Testis (tissue), 3 donors: ENCODE results near the gene MBP. TPM values are rescaled to one million over a fixed set of nuclear protein-coding genes. Genes with fewer than 3 reads are reported as not detected.

ENCODE experiments used
- DNase-seq: peaks from one replicate; pipeline ENCODE4 v3.0.0-alpha.2; 2019
- H3K27ac ChIP-seq, 2 donors: fragments of 200-600 bp; sonication (generic); one replicate each; pipeline ENCODE4 v1.5.1; 2019
- H3K27me3 ChIP-seq: fragments of 200-600 bp; sonication (generic); one replicate; pipeline ENCODE4 v1.5.1; 2019
- H3K36me3 ChIP-seq: fragments of 200-600 bp; sonication (generic); one replicate; pipeline ENCODE4 v1.5.1; 2017; ENCODE audit warnings: low read depth; ENCODE audit errors: missing control alignments
- H3K4me1 ChIP-seq: fragments of 200-600 bp; sonication (generic); one replicate; pipeline ENCODE4 v1.5.1; 2019
- H3K4me3 ChIP-seq, 2 donors: fragments of 200-600 bp; sonication (generic); one replicate each; pipeline ENCODE4 v1.5.1; 2017 to 2019
- H3K9me3 ChIP-seq: fragments of 200-600 bp; sonication (generic); one replicate; pipeline ENCODE4 v1.5.1; 2017
- CTCF ChIP-seq, 3 experiments: fragments of 450-650 bp in 2 of 3; fragments of 200-600 bp in 1 of 3; sonication (generic) in 1 of 3; IDR thresholded peaks; one replicate each; pipeline ENCODE4 v1.5.1; 2016 to 2019; ENCODE audit warnings: antibody characterized with exemption in 3 of 3, mild to moderate bottlenecking in 2 of 3, moderate library complexity in 1 of 3
- POLR2A ChIP-seq: fragments of 450-650 bp; IDR thresholded peaks from one replicate; pipeline ENCODE4 v1.6.1; 2017; ENCODE audit warnings: antibody characterized with exemption, mild to moderate bottlenecking, moderate library complexity
- WGBS, 2 donors: methylation state at CpG; one replicate each; pipeline ENCODE4 v1.1.5; 2018; 5-methylcytosine and 5-hydroxymethylcytosine counted together
- intact Hi-C: fragments of 100-400 bp; cut with DNase I; formaldehyde crosslinking; loops from one replicate; pipeline ENCODE4 v1.15.1; 2023; ENCODE audit warnings: low total_unique reads
- polyA plus RNA-seq: library from polyadenylated mRNA; stranded (reverse); fragments of 350-450 nt; fragmentation: Illumina TruSeq; extraction: RNeasy Lipid Tissue Mini Kit (QIAGEN cat#74804); gene quantifications from one replicate; pipeline ENCODE4 v1.2.3, GENCODE V29; 2014; ENCODE audit warnings: low read depth, low replicate concordance; ENCODE audit not compliant: insufficient read depth
- total RNA-seq, 2 donors: library from RNA; depleted of rRNA; stranded (reverse); fragments of >200 nt; gene quantifications; one replicate each; pipeline ENCODE4 v1.2.3, GENCODE V29; 2016

The MBP gene
- total and polyA plus RNA-seq, 3 donors from 2014 or later = 15.4 to 20.3 (median 16.7) TPM

- no peak for TF ChIP-seq CTCF (IDR thresholded peaks at IDR 0.05)
- no peak for TF ChIP-seq POLR2A
- Histone ChIP-seq H3K27ac (no peak overlapping the region), H3K9me3 (no peaks in the 10 kb centered on the region), H3K4me1 (peaks cover 37% of the 10 kb centered on the region), H3K36me3 (no peaks in the 10 kb centered on the region), H3K4me3 (no peak overlapping the region), H3K27me3 (no peaks in the 10 kb centered on the region)
- intact Hi-C loops = no loop called here
- 85 to 90% methylated on average over 4 of the region's 4 CpGs for WGBS, 2 donors
- no peak for DNase-seq
Observed at GRCh38 chr18:77060151-77060550, 72.4 kb downstream of the MBP start.

DNA sequence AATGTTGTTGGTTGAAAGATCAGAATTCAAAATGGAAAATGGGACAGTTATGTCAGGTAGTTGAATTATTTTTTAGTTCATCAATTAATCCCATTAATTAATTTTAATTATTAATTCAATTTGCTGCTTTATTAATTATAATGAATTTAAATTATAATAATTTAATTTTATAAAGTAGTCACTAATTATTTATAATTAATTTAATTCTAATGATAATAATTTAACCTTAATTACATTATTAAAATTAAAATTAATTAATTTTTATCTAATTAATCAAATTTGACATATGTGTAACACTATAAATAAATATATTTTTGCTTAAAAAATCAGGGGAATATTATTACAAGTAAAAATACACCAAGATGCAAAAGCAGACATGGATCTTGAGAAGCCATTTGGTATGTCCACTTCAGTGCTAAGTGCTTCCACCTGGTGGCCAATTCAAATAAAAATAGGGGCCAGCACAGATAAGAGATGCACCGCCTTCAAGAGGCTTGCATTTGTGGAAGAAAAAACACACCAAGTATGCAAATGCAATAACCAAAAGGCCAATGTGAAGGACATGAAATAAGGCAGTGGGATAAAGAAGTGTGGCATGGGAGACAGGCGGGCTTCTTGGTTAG, 73.2 kb downstream of the MBP start:
- intact Hi-C loops = loop anchor here (10.0 kb wide), 1 partner anchor 55 kb away; no protein-coding TSS in a partner anchor
- H3K9me3 ChIP-seq = no peaks in the 10 kb centered on the region
- H3K36me3 ChIP-seq = no peaks in the 10 kb centered on the region
- WGBS, 2 donors = 86 to 92% methylated on average over 2 of the region's 2 CpGs
- no peaks in the 10 kb centered on the region for H3K27me3 ChIP-seq
- DNase-seq = peak; percentile 55
- H3K4me1 ChIP-seq = peaks cover 44% of the 10 kb centered on the region
- peak overlapping the region; percentile 90 to 91 for H3K27ac ChIP-seq
- peak; percentile 34 to 56 (median 50) for TF ChIP-seq CTCF (IDR thresholded peaks at IDR 0.05)
- TF ChIP-seq POLR2A = no peak
- no peak overlapping the region for H3K4me3 ChIP-seq

GRCh38 chr18:77058290-77058835, 74.2 kb downstream of the MBP start:
- H3K27ac ChIP-seq = peak overlapping the region; percentile 90 to 91
- TF ChIP-seq CTCF (IDR thresholded peaks at IDR 0.05) (no peak), POLR2A (no peak)
- no peaks in the 10 kb centered on the region for H3K9me3 ChIP-seq
- WGBS, 2 donors = 28 to 35% methylated on average over 10 to 17 of the region's 32 CpGs
- no peaks in the 10 kb centered on the region for H3K27me3 ChIP-seq
- no peaks in the 10 kb centered on the region for H3K36me3 ChIP-seq
- intact Hi-C loops = loop anchor here (10.0 kb wide), 1 partner anchor 54 kb away; no protein-coding TSS in a partner anchor
- peaks cover 46% of the 10 kb centered on the region for H3K4me1 ChIP-seq
- H3K4me3 ChIP-seq = peak overlapping the region; percentile 3 to 21
- peak; percentile 82 for DNase-seq

DNA sequence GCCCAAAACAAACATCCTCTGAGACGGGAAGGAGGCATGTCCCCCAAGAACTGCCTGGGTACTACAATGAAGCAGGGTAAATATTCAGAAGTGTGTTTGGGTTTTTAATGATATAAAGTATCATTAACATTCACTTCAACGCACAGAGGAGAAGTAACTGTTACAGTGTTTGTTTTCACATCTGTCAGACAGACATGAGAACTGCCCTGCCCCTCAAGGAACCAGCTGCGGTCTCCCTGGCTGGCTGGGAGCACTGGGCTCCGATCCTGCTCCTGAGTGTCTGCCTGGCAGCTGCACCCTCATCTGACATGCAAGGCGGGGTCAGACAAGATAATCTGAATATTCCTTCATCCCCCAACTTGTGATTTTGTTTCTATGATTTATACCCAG, 75.6 kb downstream of the MBP start:
- peak; percentile 58 for DNase-seq
- WGBS, 2 donors = 15 to 18% methylated on average over 5 of the region's 5 CpGs
- H3K36me3 ChIP-seq = no peaks in the 10 kb centered on the region
- H3K4me1 ChIP-seq = peaks cover 46% of the 10 kb centered on the region
- peak overlapping the region; percentile 90 for H3K27ac ChIP-seq
- no peak overlapping the region for H3K4me3 ChIP-seq
- TF ChIP-seq CTCF (IDR thresholded peaks at IDR 0.05) = no peak
- TF ChIP-seq POLR2A = no peak
- intact Hi-C loops = loop anchor here (10.0 kb wide), 1 partner anchor 52 kb away; no protein-coding TSS in a partner anchor
- no peaks in the 10 kb centered on the region for H3K27me3 ChIP-seq
- no peaks in the 10 kb centered on the region for H3K9me3 ChIP-seq
